Stimulated activated CD4-positive, alpha-beta T cell treated with anti-CD3 and anti-CD28 coated beads, Interleukin-15, amount 100 ng/mL, for 1 hour (primary cell): ENCODE data around the gene CUBN.
"Not testable (repeated sequence)": the region's sequence is repeated elsewhere in the genome, so short reads cannot be mapped to it uniquely, and the experiment has no call there.

ENCODE experiments used
- DNase-seq, 2 donors: peaks; one replicate each; pipeline ENCODE4 v3.0.0-alpha.2; 2020; ENCODE audit warnings: low read depth in 1 of 2, low spot score in 1 of 2

The CUBN gene

DNA sequence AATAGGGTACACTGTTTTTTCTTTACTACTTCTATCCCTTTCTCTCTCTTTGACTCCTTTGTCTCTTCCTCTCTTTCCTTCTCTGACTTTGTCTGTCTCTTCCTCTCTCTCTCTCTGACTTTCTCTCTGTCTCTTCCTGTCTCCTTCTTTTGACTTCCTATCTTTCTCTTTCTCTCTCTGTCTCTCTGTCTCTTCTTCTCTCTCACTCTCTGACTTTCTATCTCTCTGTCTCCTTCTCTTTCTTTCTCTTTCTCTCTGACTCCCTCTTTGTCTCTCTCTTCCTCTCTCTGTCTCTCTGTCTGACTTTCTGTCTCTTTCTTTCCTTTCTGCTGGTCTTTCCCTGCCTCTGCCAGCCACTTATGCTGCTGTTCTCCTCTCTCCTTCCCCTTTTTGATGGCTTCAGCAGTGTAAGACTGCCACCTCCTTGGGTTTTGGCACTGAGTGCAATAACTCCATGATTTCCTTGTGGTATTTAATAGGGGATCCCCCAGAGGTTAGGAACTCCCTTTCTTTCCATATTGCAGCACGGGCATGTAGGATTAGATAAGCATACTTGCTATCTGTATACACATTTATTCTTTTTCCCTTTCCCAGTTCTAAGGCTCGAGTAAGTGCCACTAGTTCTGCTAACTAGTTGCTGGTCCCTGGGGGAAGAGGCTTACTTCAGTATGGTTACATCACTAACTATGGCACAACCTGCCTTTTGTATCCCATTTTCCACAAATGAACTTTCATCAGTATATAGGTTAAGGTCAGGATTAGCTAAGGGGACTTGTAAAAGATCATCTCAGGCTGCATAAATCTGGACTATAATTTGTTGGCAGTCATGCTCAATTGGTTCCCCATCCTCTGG is 116.3 kb downstream of the CUBN start:
- DNase-seq: not testable (repeated sequence)

DNA sequence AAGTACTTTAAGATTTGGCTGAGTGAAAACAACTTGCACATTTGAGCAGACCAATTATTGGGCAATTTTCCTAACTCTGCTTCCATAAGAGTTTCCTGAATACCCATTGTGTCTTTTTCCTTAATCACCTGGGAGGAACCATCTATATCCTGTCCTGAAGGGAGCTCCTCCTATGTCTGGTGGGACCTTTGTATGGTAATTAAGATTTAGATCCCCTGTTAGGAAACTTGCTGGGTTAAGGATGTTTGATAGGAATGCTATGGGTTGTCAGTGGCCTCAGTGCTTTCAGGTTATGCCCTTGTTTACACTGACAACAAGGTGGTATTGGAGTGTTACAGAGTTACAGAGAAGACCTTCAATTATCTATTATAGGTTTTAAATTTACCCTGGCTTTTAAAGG is 116.9 kb downstream of the CUBN start:
- DNase-seq: not testable (repeated sequence)

DNA sequence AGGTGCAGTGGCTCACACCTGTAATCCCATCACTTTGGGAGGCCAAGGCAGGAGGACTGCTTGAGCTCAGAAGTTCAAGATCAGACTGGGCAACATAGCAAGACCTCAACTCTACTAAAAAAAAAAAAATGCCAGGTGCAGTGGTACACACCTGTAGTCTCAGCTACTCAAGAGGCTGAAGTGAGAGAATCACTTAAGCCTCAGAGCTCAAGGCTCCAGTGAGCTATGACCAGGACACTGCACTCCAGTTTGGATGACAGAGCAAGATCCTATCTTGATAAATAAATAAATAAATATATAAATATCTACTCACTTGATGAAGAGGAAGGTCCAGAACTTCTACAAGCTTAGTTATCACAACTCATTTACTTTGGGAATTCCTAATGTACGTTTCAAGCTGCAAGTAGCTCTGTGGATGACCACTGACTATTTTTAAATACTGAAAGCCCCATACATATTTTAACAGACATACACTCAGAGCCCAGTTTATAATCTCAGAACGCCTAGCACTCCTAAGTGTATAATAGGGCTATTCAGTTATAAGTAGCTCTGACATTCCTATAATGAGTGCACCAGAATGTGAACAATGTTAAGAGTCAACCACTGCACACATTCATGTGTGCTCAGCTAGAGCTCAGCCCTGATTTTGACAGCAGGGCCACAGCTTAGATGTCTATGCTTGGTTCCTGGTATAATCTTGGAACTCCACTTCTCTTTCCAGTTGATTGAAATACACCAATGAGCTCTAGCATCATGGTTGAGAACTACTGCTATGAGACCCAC is 119.1 kb downstream of the CUBN start:
- no peak for DNase-seq

DNA sequence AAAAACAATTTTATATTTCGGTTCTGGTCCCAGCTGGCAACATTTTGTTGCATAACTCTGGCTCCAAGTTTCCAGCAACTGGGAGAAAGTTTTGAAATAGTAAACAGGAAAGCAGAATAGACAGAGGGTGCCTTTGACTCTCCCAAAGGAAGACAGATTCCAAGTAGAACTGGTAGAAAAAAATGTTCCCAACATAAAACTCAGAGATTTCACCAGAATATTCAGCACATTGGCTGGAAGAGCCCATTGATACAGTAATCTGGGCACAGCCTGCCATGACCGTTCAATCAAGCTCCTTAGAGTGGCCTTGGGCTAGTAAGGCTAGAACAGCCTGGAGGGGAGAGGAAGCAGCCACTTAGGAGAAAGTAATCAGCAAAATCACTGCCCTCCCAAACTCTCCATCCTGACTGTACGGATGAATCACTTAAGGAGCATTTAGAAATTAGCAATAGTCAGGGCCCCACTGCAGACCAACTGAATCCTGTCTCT is 120.4 kb downstream of the CUBN start:
- DNase-seq: no peak

DNA sequence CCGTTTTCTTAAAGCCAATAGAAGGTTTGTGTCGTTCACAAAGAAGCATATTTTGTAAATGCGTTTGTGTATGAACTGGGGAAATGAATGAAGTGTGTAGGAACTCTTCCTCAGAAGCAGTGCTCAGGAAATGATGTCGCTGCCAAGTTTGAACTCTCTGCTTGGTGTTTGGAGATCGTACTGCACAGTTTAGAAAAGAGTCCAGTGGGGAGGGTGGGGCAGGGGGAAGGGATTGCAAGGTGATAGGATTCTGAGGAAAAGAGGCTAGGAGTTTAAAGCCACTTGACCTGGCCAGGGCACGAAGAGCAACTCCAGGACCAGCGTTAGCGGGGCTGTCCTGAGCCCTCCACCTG is 122.2 kb downstream of the CUBN start:
- no peak for DNase-seq

DNA sequence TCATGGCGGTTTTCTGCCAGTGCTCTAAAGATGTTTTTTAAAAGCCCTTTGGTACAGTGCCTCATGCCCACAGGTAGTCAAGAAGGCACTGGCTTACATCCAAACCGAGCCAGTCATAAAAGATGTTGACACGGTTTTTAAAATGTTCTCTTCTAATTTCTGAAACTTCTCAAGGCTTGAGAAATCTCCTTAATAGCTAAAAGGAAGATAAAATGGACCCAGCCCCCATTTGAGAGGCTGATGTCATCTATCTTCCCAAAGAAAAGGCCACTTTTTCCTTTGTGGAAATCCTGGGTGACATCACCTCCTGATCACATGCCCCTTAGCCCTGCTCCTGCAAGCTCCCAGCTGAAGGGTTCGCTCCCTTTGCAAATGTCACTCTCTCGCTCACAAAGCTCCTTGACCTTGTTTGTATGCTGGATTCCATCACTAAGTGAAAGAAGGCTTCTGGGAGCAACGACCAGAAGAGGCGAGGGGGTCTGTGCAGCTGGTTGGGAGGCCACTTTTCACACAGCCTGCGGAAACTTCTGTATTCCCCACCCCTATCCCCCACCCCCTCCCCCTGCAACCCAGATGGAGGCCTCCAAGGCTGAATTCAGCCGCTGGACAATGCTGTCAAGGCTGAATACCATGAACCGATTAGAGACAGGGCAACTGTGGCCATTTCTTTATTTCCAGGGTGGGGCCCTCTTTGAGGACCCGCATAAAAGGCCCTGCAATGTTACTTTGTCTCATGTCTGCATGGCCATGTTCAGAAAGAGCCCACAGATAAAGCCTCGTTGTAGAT is 122.8 kb downstream of the CUBN start:
- no peak for DNase-seq

DNA sequence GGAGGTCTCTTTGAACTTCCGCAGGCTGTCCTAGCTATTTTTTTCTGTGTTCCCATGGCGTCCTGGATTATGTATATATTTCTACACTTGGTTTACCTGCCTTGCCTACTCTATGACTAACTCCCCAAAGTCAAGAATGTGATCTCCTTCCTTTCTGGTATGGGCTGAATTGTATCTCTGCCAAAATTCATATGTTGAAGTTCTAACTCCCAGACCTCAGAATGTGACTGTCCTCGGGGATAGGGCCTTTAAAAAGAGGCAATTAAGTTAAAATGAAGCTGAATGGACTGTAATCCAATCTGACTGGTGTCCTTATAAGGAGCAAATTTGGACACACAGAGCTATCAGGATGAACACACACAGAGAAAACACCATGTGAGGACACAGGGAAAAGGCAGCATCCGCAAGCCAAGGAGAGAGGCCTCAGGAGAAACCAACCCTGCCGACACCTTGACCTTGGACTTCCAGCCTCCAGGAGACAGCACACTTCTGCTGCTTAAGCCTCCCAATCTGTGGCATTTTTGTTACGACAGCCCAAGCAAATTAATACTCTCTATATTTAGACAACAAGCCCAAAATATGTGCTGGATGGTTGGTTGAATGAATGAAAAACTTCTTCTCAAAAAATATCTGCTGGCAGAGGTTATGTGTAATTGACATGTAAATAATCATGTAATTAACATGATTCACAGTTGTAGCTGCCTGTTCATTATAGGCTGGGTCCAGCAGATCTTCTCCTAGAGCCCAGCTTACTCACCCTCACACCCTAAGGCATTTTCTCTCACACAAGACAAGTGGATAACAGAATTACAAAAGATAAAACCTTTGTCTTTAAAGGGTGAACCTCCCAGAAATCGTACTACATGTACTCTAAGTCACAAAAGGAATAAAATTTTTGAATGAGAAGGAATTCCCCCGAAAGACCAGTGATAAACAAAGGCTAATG is 123.7 kb downstream of the CUBN start:
- no peak for DNase-seq

DNA sequence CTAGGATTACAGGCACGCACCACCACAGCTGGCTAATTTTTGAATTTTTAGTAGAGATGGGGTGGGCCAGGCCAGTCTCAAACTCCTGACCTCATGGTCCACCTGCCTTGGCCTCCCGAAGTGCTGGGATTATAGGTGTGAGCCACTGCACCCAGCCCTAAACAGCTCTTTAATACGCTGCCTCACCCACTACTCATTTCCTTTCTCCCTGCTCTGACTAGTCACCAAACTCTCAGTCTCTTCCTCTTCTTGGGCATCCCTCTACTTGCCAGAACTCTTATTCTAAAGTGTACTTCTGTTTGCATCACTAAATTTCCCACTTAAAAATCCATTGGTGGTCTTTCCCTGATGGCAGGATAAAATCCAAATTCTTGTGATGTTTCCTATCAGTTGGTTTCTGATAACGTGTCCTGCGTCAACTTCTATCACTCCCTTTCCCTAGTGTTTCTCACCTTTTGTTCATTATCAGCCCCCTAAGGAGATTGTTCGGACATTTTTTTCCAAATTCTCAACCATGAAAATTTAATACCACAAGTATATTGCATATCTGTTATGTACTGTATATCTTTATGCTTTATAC is 124.7 kb downstream of the CUBN start:
- no peak for DNase-seq

DNA sequence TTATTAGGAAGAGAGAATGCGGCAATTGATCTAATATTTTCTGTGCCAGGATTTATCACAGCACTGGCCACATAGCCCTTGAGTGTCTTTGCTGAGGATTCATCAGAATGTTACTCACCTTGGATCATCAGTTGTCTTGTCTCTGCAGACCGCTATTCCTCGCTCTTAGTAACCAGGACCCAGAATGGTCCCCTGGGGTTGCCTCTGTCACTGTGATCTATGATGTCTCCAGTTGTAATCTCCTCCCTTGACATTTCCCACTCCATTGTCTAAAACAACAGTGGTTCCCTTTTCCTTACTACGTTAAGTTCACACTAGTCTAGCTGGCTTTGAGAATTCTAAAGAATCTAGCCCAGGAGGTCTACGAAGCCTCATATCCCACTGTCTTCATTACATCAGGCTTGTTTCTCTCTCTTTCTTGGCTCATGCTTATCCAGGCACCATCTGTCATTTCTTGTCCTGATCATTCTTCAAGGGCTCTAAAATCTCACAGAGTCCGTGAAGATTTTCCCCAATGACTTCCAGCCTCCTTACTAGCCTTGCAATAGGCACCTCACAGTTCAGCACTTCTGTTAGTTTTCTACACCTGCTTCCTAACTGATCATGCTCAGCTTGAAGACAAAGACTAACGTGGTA is 125.8 kb downstream of the CUBN start:
- no peak for DNase-seq

DNA sequence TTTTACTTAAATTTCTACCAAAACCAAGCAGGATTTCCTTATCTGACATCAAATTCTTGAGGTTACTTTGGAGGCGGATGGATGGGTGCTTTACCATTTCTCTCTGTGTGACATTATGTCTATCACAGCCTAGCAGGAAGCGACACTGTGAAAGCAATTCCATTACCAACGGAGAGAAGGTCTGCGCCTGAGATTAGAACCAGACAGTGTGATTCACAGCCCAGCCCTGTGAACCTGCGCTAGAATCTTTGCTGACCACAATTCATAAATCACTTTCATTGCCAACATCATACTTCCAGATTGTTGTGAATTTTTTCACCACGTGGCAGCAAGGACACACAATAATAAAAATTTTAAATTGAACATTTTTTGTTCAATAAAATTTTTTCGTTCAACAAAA is 126.5 kb downstream of the CUBN start:
- peak in 1 of 2 donors; percentile 40 for DNase-seq

DNA sequence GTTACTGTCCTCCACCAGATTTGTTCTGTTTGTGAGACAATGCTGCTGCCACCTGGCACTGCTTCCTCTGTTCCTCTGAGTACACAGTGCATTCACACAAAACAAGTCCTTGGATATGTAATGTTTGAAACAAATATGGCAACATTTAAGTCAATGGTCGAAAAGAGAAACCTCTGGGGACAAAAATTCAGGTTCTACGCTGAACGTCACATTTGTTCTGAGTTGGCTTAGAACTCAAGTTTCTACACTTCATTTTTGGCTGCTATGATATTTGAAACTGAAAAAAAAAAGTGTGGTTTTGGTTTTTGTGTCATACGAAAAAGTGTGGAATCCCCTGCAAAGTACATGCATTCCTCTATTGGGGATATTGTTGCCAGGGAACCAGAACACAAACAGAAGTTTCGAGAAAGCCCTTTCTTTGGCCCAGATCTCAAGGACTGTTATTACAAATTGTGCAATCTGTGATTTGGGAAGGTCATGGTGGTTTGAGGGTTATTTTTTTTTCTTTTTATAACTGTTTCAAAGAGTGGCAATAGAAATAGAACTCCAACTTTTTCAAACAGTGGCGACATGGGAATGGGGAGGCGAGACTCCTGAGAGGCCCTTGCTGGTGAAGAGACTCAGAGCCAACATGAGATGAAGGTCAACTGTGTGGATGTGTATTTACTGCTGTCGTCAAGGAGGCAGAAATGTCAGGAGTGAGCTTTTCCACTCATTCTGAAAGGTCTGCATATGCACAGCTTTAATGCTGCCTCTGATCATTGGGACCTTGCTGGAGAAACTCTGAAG is 127.5 kb downstream of the CUBN start:
- no peak for DNase-seq

DNA sequence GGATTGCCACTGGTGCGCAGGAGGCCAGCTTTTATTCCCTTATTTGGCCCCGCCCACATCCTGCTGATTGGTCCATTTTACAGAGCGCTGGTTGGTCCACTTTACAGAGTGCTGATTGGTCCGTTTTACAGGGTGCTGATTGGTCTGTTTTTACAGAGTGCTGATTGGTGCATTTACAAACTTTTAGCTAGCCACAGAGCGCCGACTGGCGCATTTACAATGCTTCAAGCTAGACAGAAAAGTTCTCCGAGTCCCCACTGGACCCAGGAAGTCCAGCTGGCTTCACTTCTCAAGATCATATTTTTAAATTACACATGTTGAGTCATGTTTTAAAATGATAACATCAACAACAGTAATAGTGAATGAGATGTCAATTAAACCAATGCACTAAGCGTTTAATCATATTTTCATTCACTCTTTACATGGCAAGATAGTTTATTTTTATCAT is 128.3 kb downstream of the CUBN start:
- no peak for DNase-seq

DNA sequence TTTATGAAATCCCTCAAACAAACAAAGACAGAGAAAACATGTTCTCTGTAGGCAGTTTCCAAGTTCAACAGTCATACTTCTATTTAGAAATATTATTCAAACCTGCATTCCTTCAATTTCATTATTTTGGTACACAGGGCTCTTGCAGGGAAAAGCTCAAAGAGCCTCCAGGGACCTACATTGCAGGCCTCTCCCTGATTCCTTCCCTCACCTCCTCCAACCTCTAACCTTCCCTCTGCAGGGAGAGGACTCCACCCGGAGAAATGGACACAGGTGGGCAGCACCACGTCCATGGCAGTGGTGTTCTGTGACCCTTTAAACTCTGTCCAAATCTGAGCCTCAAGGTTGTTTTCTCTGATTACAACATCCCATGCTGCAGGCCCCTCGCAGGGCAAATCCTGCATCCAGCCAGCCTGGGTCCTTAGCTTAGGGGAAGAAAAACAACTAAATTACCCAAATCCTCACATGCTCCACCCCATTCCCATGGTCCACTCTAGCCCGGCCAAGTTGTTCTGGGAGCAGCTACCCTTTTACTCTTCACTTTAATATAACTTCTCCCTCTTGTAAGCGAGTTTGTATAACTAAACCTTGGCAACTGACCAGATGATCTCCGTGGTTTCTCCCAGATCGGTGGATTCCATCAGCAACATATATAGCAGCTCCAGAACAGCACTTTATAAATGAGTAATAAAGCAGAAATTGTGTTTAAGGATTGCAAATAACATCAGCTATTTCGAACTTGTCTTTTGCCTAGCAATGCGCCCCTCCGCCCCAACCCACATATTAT is 129.8 kb downstream of the CUBN start:
- no peak for DNase-seq

DNA sequence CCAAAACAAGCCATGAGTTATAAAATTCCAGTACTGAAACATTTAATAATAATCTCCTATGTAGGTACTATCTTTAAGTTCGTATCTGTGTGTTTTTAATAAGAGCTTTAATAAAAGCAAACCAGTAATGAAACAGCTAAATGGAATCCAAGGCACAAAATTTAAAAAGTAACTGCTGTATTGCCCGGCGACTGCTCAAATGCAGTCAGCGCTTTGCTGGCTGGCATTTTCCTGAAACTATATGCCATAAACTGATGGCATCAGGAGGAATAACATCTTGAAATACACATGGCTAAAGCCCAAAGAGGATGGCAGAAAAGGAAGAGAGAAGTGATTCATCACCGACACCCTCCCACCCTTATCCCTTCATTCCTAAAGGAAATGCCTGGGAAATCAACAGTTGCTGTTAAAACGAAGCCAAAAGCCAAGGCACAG is 133.1 kb downstream of the CUBN start:
- no peak for DNase-seq

DNA sequence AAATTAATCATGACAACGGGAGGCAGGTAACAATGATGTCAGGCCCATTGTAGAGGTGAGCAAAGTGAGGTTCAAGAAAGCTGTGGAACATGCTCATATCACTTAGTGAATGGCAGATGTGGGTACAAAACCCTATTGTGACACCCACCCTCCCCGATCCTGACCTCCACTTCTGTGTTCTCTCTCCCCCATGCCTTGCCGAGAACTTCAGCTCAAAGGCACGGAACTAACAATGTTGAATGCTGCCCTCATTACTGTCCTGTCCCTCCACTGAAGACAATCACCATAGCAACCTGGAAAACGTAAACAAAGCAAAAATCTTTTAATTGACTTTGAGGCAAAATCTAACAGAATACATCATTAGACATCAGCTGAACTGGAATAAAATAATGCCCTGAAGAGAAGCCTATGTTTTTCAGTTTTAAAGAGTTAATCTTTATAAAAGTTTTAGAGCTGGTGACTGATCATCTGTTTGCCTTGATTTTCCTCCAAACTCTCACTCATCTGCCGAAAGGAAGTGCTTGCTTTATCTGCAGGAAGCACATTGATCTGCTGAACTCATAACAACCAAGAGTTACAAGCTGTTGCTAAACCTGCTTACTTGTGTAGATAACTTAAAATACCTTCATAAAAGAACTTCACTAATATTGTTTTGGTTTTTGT is 133.6 kb downstream of the CUBN start:
- DNase-seq: no peak

DNA sequence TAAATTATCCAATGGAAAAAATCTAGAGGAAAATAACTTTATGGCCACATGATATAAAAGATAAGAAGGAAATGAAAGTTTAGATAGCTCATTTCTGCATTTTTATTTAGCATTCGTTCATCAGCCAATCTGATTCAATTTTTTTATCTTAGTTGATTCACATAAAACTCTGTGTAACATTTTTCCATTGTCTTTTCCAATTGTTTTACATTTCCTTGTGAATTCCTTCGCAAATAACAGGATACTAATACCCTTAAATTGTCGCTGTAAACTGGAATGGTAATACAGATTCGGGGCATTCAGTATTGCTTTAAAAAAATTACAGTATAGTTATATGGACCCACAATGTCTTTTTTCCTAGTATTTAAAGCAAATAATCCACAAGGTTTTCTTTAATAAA is 136.4 kb downstream of the CUBN start:
- DNase-seq: no peak

DNA sequence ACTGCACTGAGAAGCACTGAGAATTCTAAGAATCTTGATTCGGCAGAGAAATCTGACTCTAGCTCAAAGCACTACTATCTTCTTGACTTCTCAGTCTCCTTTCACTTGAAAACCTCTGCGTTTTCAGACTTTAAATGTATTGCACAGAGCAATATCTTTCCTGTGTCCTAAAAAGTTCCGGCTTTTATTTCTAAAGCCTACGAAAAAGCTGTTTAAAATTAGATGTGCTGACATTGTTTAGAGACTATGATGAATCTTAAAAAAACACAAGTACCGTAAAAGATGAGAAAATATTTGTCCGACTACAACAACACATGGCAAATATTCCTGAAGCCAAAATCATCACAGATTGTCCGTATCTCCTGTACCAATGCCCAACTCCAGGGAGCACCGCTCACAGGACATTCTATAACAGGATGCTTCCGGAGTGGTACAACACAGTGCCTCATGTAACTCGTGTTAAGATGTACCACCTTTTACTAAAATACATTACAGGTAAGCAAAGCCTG is 136.9 kb downstream of the CUBN start:
- no peak for DNase-seq
